Thymus (tissue), 11 donors: Measurements from ENCODE around the gene TLR3. TPM values are rescaled to one million over a fixed set of nuclear protein-coding genes. Genes with fewer than 3 reads are reported as not detected.

ENCODE experiments used
- DNase-seq, 9 donors: peaks; one replicate each; pipeline ENCODE4 v3.0.0-alpha.2; 2013; ENCODE audit warnings: low spot score in 9 of 9, low read depth in 6 of 9, missing footprints in 1 of 9
- H3K27ac ChIP-seq, 2 donors: one replicate each; pipeline ENCODE4 v1.5.1; 2013; ENCODE audit warnings: control low read depth in 1 of 2, low read depth in 1 of 2, low read length in 1 of 2, mild to moderate bottlenecking in 1 of 2, moderate library complexity in 1 of 2
- H3K27me3 ChIP-seq, 2 donors: one replicate each; pipeline ENCODE4 v1.5.1; 2013; ENCODE audit warnings: low read length in 1 of 2; ENCODE audit not compliant: control insufficient read depth in 2 of 2, insufficient read depth in 1 of 2
- H3K36me3 ChIP-seq, 2 donors: one replicate each; pipeline ENCODE4 v1.5.1; 2013; ENCODE audit warnings: low read length in 1 of 2, mild to moderate bottlenecking in 1 of 2, moderate library complexity in 1 of 2; ENCODE audit not compliant: control insufficient read depth in 2 of 2, insufficient read depth in 2 of 2
- H3K4me1 ChIP-seq, 2 donors: one replicate each; pipeline ENCODE4 v1.5.1; 2013; ENCODE audit warnings: low read length in 2 of 2; ENCODE audit not compliant: control insufficient read depth in 2 of 2, insufficient read depth in 2 of 2
- H3K4me3 ChIP-seq, 2 donors: one replicate each; pipeline ENCODE4 v1.5.1; 2013; ENCODE audit warnings: low read length in 2 of 2, control low read depth in 1 of 2, mild to moderate bottlenecking in 1 of 2
- H3K9me3 ChIP-seq, 2 donors: one replicate each; pipeline ENCODE4 v1.5.1; 2013; ENCODE audit warnings: low read length in 1 of 2, mild to moderate bottlenecking in 1 of 2; ENCODE audit not compliant: control insufficient read depth in 2 of 2, insufficient read depth in 1 of 2
- WGBS: extraction: QIAGEN DNeasy Blood & Tissue Kit; methylation state at CpG from one replicate; pipeline ENCODE4 v1.1.7; 2013; 5-methylcytosine and 5-hydroxymethylcytosine counted together
- polyA plus RNA-seq: library from polyadenylated mRNA; stranded (reverse); fragments of 200-250 nt; gene quantifications from one replicate; pipeline ENCODE4 v1.2.3, GENCODE V29; 2013
- total RNA-seq: library from RNA; stranded (reverse); fragments of 120-200 nt; gene quantifications from one replicate; pipeline ENCODE4 v1.2.4, GENCODE V29; 2013
- donor health status: healthy.

Gene TLR3
- total and polyA plus RNA-seq, 2 donors: 1.7 to 2.6 TPM

- Histone ChIP-seq H3K27me3 (peaks cover 0 to 2% of the 10 kb centered on the region in 2 donors), H3K27ac (no peak overlapping the region), H3K4me1 (no peaks in the 10 kb centered on the region), H3K36me3 (no peaks in the 10 kb centered on the region), H3K4me3 (no peak overlapping the region), H3K9me3 (no peaks in the 10 kb centered on the region)
- 91% methylated on average over 13 of the region's 13 CpGs for WGBS
- DNase-seq: no peak
These were observed 26.4 kb downstream of the TLR3 start for GRCh38 chr4:186095406-186095805.

- H3K4me3 ChIP-seq: no peak overlapping the region
- DNase-seq: no peak
- no peak overlapping the region for H3K27ac ChIP-seq
- no peaks in the 10 kb centered on the region for H3K9me3 ChIP-seq
- H3K4me1 ChIP-seq: no peaks in the 10 kb centered on the region
- 90% methylated on average over 9 of the region's 9 CpGs for WGBS
- H3K36me3 ChIP-seq: no peaks in the 10 kb centered on the region
- H3K27me3 ChIP-seq: peaks cover 0 to 2% of the 10 kb centered on the region in 2 donors
These were observed 27.8 kb downstream of the TLR3 start for GRCh38 chr4:186096681-186097165.

GRCh38 chr4:186097386-186097785 lies 28.4 kb downstream of the TLR3 start:
- Histone ChIP-seq H3K4me3 (no peak overlapping the region), H3K27me3 (peaks cover 0 to 3% of the 10 kb centered on the region in 2 donors), H3K9me3 (no peaks in the 10 kb centered on the region), H3K27ac (no peak overlapping the region), H3K4me1 (no peaks in the 10 kb centered on the region), H3K36me3 (no peaks in the 10 kb centered on the region)
- 94% methylated on average over 5 of the region's 5 CpGs for WGBS
- DNase-seq: no peak

- H3K27ac ChIP-seq: no peak overlapping the region
- peaks cover 2 to 9% of the 10 kb centered on the region in 2 donors for H3K4me1 ChIP-seq
- peaks cover 4 to 49% of the 10 kb centered on the region in 2 donors for H3K27me3 ChIP-seq
- no peak for DNase-seq
- 98% methylated on average over 12 of the region's 12 CpGs for WGBS
- no peaks in the 10 kb centered on the region for H3K9me3 ChIP-seq
- H3K36me3 ChIP-seq: no peaks in the 10 kb centered on the region
- no peak overlapping the region for H3K4me3 ChIP-seq
These were observed 34.0 kb downstream of the TLR3 start for GRCh38 chr4:186102931-186103330.

- H3K27me3 ChIP-seq: peaks cover 4 to 52% of the 10 kb centered on the region in 2 donors
- H3K9me3 ChIP-seq: no peaks in the 10 kb centered on the region
- H3K4me3 ChIP-seq: peak within 1 kb of the TSS; percentile 10 to 67
- WGBS: 18% methylated on average over 57 of the region's 57 CpGs
- DNase-seq: peak in 7 of 9 donors; percentile 11 to 64 (median 34)
- no peak within 1 kb of the TSS for H3K27ac ChIP-seq
- no peaks in the 10 kb centered on the region for H3K36me3 ChIP-seq
- H3K4me1 ChIP-seq: peaks cover 2 to 9% of the 10 kb centered on the region in 2 donors
These were observed 35.3 kb downstream of the TLR3 start, which contains the start of gene FAM149A for GRCh38 chr4:186104114-186104889. FAM149A (plus strand) TSS chr4:186104704.

GRCh38 chr4:186104890-186105646 lies 36.1 kb downstream of the TLR3 start:
- H3K4me3 ChIP-seq: peak overlapping the region; percentile 10 to 67
- peaks cover 4 to 52% of the 10 kb centered on the region in 2 donors for H3K27me3 ChIP-seq
- no peaks in the 10 kb centered on the region for H3K9me3 ChIP-seq
- H3K4me1 ChIP-seq: peaks cover 2 to 9% of the 10 kb centered on the region in 2 donors
- no peak overlapping the region for H3K27ac ChIP-seq
- DNase-seq: peak in 4 of 9 donors; percentile 4 to 22 (median 6)
- no peaks in the 10 kb centered on the region for H3K36me3 ChIP-seq
- WGBS: 3% methylated on average over 83 of the region's 83 CpGs

GRCh38 chr4:186105647-186106321 lies 36.8 kb downstream of the TLR3 start:
- H3K9me3 ChIP-seq: no peaks in the 10 kb centered on the region
- peak in 2 of 9 donors; percentile 4 to 40 for DNase-seq
- H3K27ac ChIP-seq: no peak overlapping the region
- H3K4me1 ChIP-seq: peaks cover 2 to 9% of the 10 kb centered on the region in 2 donors
- H3K36me3 ChIP-seq: no peaks in the 10 kb centered on the region
- peaks cover 4 to 52% of the 10 kb centered on the region in 2 donors for H3K27me3 ChIP-seq
- H3K4me3 ChIP-seq: peak overlapping the region; percentile 10 to 67
- 22% methylated on average over 17 of the region's 17 CpGs for WGBS

GRCh38 chr4:186107947-186108346 lies 39.0 kb downstream of the TLR3 start:
- DNase-seq: no peak
- peaks cover 4 to 47% of the 10 kb centered on the region in 2 donors for H3K27me3 ChIP-seq

More at GRCh38 chr4:186107947-186108346, 39.0 kb downstream of the TLR3 start:
- 84% methylated on average over 4 of the region's 4 CpGs for WGBS
- Histone ChIP-seq H3K27ac (no peak overlapping the region), H3K4me1 (peaks cover 2 to 9% of the 10 kb centered on the region in 2 donors), H3K4me3 (no peak overlapping the region), H3K36me3 (no peaks in the 10 kb centered on the region), H3K9me3 (no peaks in the 10 kb centered on the region)
